ENCODE measurements around the gene NEK2. TPM values are rescaled to one million over a fixed set of nuclear protein-coding genes. Genes with fewer than 3 reads are reported as not detected.

NEK2 gene
- total RNA-seq, 1 experiment from 2014 or later, result 50.2 TPM

- TF ChIP-seq CBX3 (IDR thresholded peaks at IDR 0.05; ENCODE audit: low read depth) (no peak), MAX (IDR thresholded peaks at IDR 0.05) (no peak), CEBPB (IDR thresholded peaks at IDR 0.05; ENCODE audit: low read depth) (no peak), ZNF274 (IDR thresholded peaks at IDR 0.05; ENCODE audit: low read depth, low read length) (no peak), JUND (IDR thresholded peaks at IDR 0.05) (no peak), SIN3A (IDR thresholded peaks at IDR 0.05; ENCODE audit: low read depth) (no peak), ZFX (IDR thresholded peaks at IDR 0.05) (no peak), TCF7L2 (IDR thresholded peaks at IDR 0.05; ENCODE audit: borderline replicate concordance, extremely low read depth, insufficient read depth, insufficient read length) (no peak), EZH2phosphoT487 (IDR thresholded peaks at IDR 0.05; ENCODE audit: borderline replicate concordance) (no peak), FOSL1 (IDR thresholded peaks at IDR 0.05; ENCODE audit: low read depth) (no peak), SRF (IDR thresholded peaks at IDR 0.05; ENCODE audit: low read depth) (no peak), POLR2AphosphoS5 (IDR thresholded peaks at IDR 0.05; ENCODE audit: low read depth, low read length) (no peak)
- TF ChIP-seq, protein P1, sequence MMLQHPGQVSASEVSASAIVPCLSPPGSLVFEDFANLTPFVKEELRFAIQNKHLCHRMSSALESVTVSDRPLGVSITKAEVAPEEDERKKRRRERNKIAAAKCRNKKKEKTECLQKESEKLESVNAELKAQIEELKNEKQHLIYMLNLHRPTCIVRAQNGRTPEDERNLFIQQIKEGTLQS (IDR thresholded peaks at IDR 0.05), result no peak
- TF ChIP-seq, protein P2, sequence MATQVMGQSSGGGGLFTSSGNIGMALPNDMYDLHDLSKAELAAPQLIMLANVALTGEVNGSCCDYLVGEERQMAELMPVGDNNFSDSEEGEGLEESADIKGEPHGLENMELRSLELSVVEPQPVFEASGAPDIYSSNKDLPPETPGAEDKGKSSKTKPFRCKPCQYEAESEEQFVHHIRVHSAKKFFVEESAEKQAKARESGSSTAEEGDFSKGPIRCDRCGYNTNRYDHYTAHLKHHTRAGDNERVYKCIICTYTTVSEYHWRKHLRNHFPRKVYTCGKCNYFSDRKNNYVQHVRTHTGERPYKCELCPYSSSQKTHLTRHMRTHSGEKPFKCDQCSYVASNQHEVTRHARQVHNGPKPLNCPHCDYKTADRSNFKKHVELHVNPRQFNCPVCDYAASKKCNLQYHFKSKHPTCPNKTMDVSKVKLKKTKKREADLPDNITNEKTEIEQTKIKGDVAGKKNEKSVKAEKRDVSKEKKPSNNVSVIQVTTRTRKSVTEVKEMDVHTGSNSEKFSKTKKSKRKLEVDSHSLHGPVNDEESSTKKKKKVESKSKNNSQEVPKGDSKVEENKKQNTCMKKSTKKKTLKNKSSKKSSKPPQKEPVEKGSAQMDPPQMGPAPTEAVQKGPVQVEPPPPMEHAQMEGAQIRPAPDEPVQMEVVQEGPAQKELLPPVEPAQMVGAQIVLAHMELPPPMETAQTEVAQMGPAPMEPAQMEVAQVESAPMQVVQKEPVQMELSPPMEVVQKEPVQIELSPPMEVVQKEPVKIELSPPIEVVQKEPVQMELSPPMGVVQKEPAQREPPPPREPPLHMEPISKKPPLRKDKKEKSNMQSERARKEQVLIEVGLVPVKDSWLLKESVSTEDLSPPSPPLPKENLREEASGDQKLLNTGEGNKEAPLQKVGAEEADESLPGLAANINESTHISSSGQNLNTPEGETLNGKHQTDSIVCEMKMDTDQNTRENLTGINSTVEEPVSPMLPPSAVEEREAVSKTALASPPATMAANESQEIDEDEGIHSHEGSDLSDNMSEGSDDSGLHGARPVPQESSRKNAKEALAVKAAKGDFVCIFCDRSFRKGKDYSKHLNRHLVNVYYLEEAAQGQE (IDR thresholded peaks at IDR 0.05; ENCODE audit: low read depth), result no peak
- Histone ChIP-seq H3K4me1 (ENCODE audit: control insufficient read depth in 1 of 2, insufficient read depth in 2 of 2, low read length in 2 of 2) (no peaks in the 10 kb centered on the region), H3K9me3 (ENCODE audit: control insufficient read depth in 1 of 2, insufficient read depth in 1 of 2, low read depth in 1 of 2, low read length in 2 of 2) (no peaks in the 10 kb centered on the region), H3K27ac (ENCODE audit: low read depth, low read length) (no peak overlapping the region), H2AFZ (ENCODE audit: low read depth, low read length, poor library complexity, severe bottlenecking) (no peak overlapping the region), H3K4me2 (ENCODE audit: low read length) (no peak overlapping the region), H3K36me3 (ENCODE audit: control insufficient read depth in 1 of 2, insufficient read depth in 2 of 2, low read length in 2 of 2) (no peaks in the 10 kb centered on the region), H3K27me3 (ENCODE audit: insufficient read depth, low read length) (no peaks in the 10 kb centered on the region), H3K9ac (ENCODE audit: low read length) (no peak overlapping the region), H4K20me1 (ENCODE audit: insufficient read depth) (no peaks in the 10 kb centered on the region), H3K79me2 (ENCODE audit: insufficient read depth, low read length) (no peaks in the 10 kb centered on the region), H3K4me3 (replicated peaks in 1 of 2; ENCODE audit: low read depth in 1 of 2, low read length in 2 of 2) (no peak overlapping the region), H3K9me2 (ENCODE audit: insufficient read depth) (no peaks in the 10 kb centered on the region)
- BruUV-seq (replicated peaks), result no TSS peak
- POLR2A ChIA-PET, result no interaction called here
- CTCF ChIA-PET, result no interaction called here
- DNase-seq (ENCODE audit: low read depth, low spot score) (no peak), ATAC-seq (no peak)
- intact Hi-C loops (cut with micrococcal nuclease), result loop anchor here (10.0 kb wide), 1 partner anchor 627 kb away; no protein-coding TSS in a partner anchor
- RAD21 ChIA-PET (ENCODE audit: low non-redundant PET in 1 of 2, low total read pairs in 2 of 2, uncharacterized antibody in 2 of 2, unreplicated experiment in 2 of 2), result no interaction called here
These were observed 12.2 kb upstream of the NEK2 start for GRCh38 chr1:211687462-211688215.
